DND-41 (cell line): ENCODE data around the gene ELF3.
A peak's percentile ranks its signal among the peaks of the same experiment; 100 is the strongest.

Experiments
- ATAC-seq: fragments of 200-7000 bp; cut with Tn5 transposase; 3 replicates; pipeline ENCODE4 v1.9.1; 2021; ENCODE audit warnings: low read depth; ENCODE audit not compliant: insufficient read depth
- DNase-seq: peaks from one replicate; pipeline ENCODE4 v3.0.0-alpha.2; 2020
- H2AFZ ChIP-seq: 2 replicates; pipeline ENCODE4 v1.6.0; 2012; ENCODE audit warnings: low read depth, low read length
- H3K27ac ChIP-seq: 2 replicates; pipeline ENCODE4 v1.5.1; 2012; ENCODE audit warnings: low read length, inconsistent platforms
- H3K27me3 ChIP-seq: fragments of 200-600 bp; sonication (generic); 2 replicates; pipeline ENCODE4 v1.6.0; 2012; ENCODE audit warnings: low read length, mild to moderate bottlenecking, inconsistent platforms; ENCODE audit not compliant: insufficient read depth, poor library complexity
- H3K36me3 ChIP-seq: 2 replicates; pipeline ENCODE4 v1.5.1; 2012; ENCODE audit warnings: low read length, inconsistent platforms; ENCODE audit not compliant: insufficient read depth
- H3K4me1 ChIP-seq: 2 replicates; pipeline ENCODE4 v1.5.1; 2012; ENCODE audit warnings: mild to moderate bottlenecking, low read length; ENCODE audit not compliant: insufficient read depth
- H3K4me2 ChIP-seq: 2 replicates; pipeline ENCODE4 v1.6.0; 2012; ENCODE audit warnings: mild to moderate bottlenecking, moderate library complexity, low read length, inconsistent platforms; ENCODE audit not compliant: insufficient read depth
- H3K4me3 ChIP-seq, 2 experiments: fragments of 200-600 bp in 1 of 2; shearing (Covaris generic) in 1 of 2; 2 replicates each; pipeline ENCODE4 v1.5.1; 2012 to 2016; ENCODE audit warnings: inconsistent platforms in 2 of 2, low read length in 2 of 2, mild to moderate bottlenecking in 2 of 2, low read depth in 1 of 2, moderate library complexity in 1 of 2
- H3K79me2 ChIP-seq: 2 replicates; pipeline ENCODE4 v1.6.0; 2012; ENCODE audit warnings: low read length, inconsistent platforms; ENCODE audit not compliant: insufficient read depth
- H3K9ac ChIP-seq: 2 replicates; pipeline ENCODE4 v1.6.0; 2012; ENCODE audit warnings: low read depth, mild to moderate bottlenecking, inconsistent platforms, low read length, moderate library complexity
- H3K9me3 ChIP-seq: 2 replicates; pipeline ENCODE4 v1.5.1; 2012; ENCODE audit warnings: low read length, moderate library complexity, mild to moderate bottlenecking, inconsistent platforms; ENCODE audit not compliant: insufficient read depth, severe bottlenecking
- H4K20me1 ChIP-seq: 2 replicates; pipeline ENCODE4 v1.6.0; 2012; ENCODE audit warnings: low read length; ENCODE audit not compliant: insufficient read depth
- CTCF ChIP-seq: IDR thresholded peaks from 2 replicates; pipeline ENCODE4 v1.5.1; 2012; ENCODE audit warnings: borderline replicate concordance, low read length, moderate library complexity, mild to moderate bottlenecking; ENCODE audit not compliant: poor library complexity, severe bottlenecking; ENCODE audit errors: extremely low read depth
- EZH2 ChIP-seq: IDR thresholded peaks from 3 replicates; pipeline ENCODE4 v1.6.1; 2012; ENCODE audit warnings: borderline replicate concordance, low read depth, mild to moderate bottlenecking, moderate library complexity, low read length, inconsistent platforms; ENCODE audit not compliant: severe bottlenecking

ELF3 gene

GRCh38 chr1:201982623-201983379 is 27.6 kb upstream of the ELF3 start, which contains the start of gene RNPEP:
Gene RNPEP (plus strand): TSS chr1:201982648. CDS start chr1:201982667, 19 bp downstream.
- Histone ChIP-seq H3K9ac (peak within 1 kb of the TSS; percentile 94), H3K4me2 (peak within 1 kb of the TSS; percentile 100), H3K4me1 (peaks cover 30% of the 10 kb centered on the region), H3K9me3 (no peaks in the 10 kb centered on the region), H3K36me3 (no peaks in the 10 kb centered on the region; the same call in 1 of the 2 replicates), H4K20me1 (no peaks in the 10 kb centered on the region), H3K79me2 (peaks cover 33% of the 10 kb centered on the region), H3K27ac (peak within 1 kb of the TSS; percentile 73), H3K4me3 (peak within 1 kb of the TSS; percentile 75 to 92), H3K27me3 (no peaks in the 10 kb centered on the region), H2AFZ (peak within 1 kb of the TSS; percentile 91)
- peak; percentile 60 for DNase-seq
- peak; percentile 7 for TF ChIP-seq CTCF
- no peak for TF ChIP-seq EZH2
- peak; percentile 82 for ATAC-seq

DNA sequence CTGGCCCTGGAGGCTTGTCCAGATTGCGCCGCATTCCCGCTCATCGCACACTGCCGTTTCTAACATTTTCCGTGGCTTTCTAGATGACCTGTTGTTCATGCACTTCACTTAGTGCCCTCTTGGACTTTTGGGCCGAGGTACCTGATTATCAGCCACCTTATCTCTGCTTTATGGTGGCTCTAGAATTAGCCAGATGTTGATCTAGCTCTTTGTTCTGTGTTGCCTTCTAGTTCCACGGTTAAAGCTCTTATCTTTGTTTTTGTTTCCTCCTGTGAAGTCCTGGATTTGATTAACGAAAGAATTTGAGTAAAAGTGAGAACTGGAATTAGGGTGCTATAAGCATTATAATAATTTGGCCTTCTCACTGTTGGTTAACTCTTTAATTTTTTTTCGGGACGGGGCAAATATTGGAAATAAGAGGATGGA is 27.0 kb upstream of the ELF3 start:
- peak overlapping the region; percentile 91 for H2AFZ ChIP-seq
- peak overlapping the region; percentile 100 for H3K4me2 ChIP-seq
- DNase-seq (no peak), ATAC-seq (no peak)
- TF ChIP-seq CTCF, result no peak
- TF ChIP-seq EZH2, result no peak
- H4K20me1 ChIP-seq, result no peaks in the 10 kb centered on the region
- H3K4me3 ChIP-seq, result peak overlapping the region; percentile 75 to 92
- H3K9ac ChIP-seq, result peak overlapping the region; percentile 94
- H3K9me3 ChIP-seq, result no peaks in the 10 kb centered on the region
- peaks cover 30% of the 10 kb centered on the region for H3K4me1 ChIP-seq
- H3K27me3 ChIP-seq, result no peaks in the 10 kb centered on the region
- H3K79me2 ChIP-seq, result peaks cover 33% of the 10 kb centered on the region
- peak overlapping the region; percentile 71 for H3K27ac ChIP-seq
- peaks cover 4% of the 10 kb centered on the region for H3K36me3 ChIP-seq

- H3K9me3 ChIP-seq, result no peaks in the 10 kb centered on the region
- H4K20me1 ChIP-seq, result no peaks in the 10 kb centered on the region
- H2AFZ ChIP-seq, result no peak overlapping the region
- H3K27ac ChIP-seq, result no peak overlapping the region
- H3K4me1 ChIP-seq, result peaks cover 30% of the 10 kb centered on the region
- DNase-seq, result no peak
- peak overlapping the region; percentile 8; the same call in 1 of the 2 replicates for H3K4me2 ChIP-seq
- no peak overlapping the region for H3K9ac ChIP-seq
- no peak for ATAC-seq
- H3K79me2 ChIP-seq, result peaks cover 33% of the 10 kb centered on the region
- H3K4me3 ChIP-seq, result no peak overlapping the region
- no peaks in the 10 kb centered on the region for H3K27me3 ChIP-seq
- TF ChIP-seq CTCF, result no peak
- H3K36me3 ChIP-seq, result peaks cover 15% of the 10 kb centered on the region
Observed at GRCh38 chr1:201984446-201984845, 25.9 kb upstream of the ELF3 start.

GRCh38 chr1:201985355-201985754 is 25.0 kb upstream of the ELF3 start:
- Histone ChIP-seq H3K4me1 (peaks cover 30% of the 10 kb centered on the region), H3K36me3 (peaks cover 24% of the 10 kb centered on the region), H3K9me3 (no peaks in the 10 kb centered on the region), H3K27me3 (no peaks in the 10 kb centered on the region), H3K27ac (no peak overlapping the region), H3K79me2 (peaks cover 33% of the 10 kb centered on the region), H2AFZ (no peak overlapping the region), H3K9ac (no peak overlapping the region), H3K4me3 (no peak overlapping the region), H3K4me2 (0 out of 2 replicates have a peak overlapping the region, but pooled peaks have one; percentile 22), H4K20me1 (no peaks in the 10 kb centered on the region)
- no peak for ATAC-seq
- TF ChIP-seq EZH2, result no peak
- no peak for TF ChIP-seq CTCF
- DNase-seq, result no peak
